ENCODE measurements around the gene C13orf46. TPM values are rescaled to one million over a fixed set of nuclear protein-coding genes. Genes with fewer than 3 reads are reported as not detected.

Gene C13orf46
- not detected in 2 replicates for total RNA-seq (2014; rRNA removed; shearing (Covaris generic))
- 0.09 and 0.21 TPM in 2 replicates for total RNA-seq (2022)
- percentile 25 among the genes with signal in this experiment for Bru-seq, nascent RNA
- BruChase-seq, experiment 1, labeled RNA remaining after a 6-hour chase, result percentile 33 among the genes with signal in this experiment
- percentile 27 among the genes with signal in this experiment for BruChase-seq, experiment 2, labeled RNA remaining after a 2-hour chase
- long read RNA-seq, result 0 reads

GRCh38 chr13:113973218-113974164 lies at the start of gene C13orf46:
Gene C13orf46, minus strand, starts transcription at chr13:113974076. Its CDS starts 79 bp downstream, at chr13:113973997.
- Histone ChIP-seq H3K4me1 (ENCODE audit: insufficient read depth, low read length, poor library complexity, severe bottlenecking) (no peaks in the 10 kb centered on the region), H3K9me2 (ENCODE audit: insufficient read depth, low read length) (no peaks in the 10 kb centered on the region), H3K4me2 (ENCODE audit: low read length) (no peak within 1 kb of the TSS), H3K27ac (ENCODE audit: low read depth, low read length, poor library complexity, severe bottlenecking) (no peak within 1 kb of the TSS), H3K79me2 (ENCODE audit: insufficient read depth, low read depth, low read length) (no peaks in the 10 kb centered on the region), H3K36me3 (ENCODE audit: insufficient read depth, low read length) (no peaks in the 10 kb centered on the region), H4K20me1 (ENCODE audit: insufficient read depth, low read length) (no peaks in the 10 kb centered on the region), H2AFZ (ENCODE audit: low read length) (no peak within 1 kb of the TSS), H3K9me3 (ENCODE audit: low read length) (no peaks in the 10 kb centered on the region), H3K4me3 (ENCODE audit: low read depth, low read length, poor library complexity, severe bottlenecking) (no peak within 1 kb of the TSS)
- BruUV-seq (replicated peaks), result no TSS peak
- CTCF ChIA-PET (ENCODE audit: unreplicated experiment), result no interaction called here
- no peak for TF ChIP-seq CTCF (conservative IDR thresholded peaks at IDR 0.05; ENCODE audit: low read length)
- TF ChIP-seq EZH2phosphoT487 (IDR thresholded peaks at IDR 0.05; ENCODE audit: borderline replicate concordance, low read depth, low read length), result no peak
- POLR2A ChIA-PET, result no interaction called here
- intact Hi-C loops (cut with micrococcal nuclease; ENCODE audit: unreplicated experiment), result no loop called here
- no peak for DNase-seq (ENCODE audit: low spot score)

GRCh38 chr13:114022876-114023275 lies 49.0 kb upstream of the C13orf46 start:
- POLR2A ChIA-PET, result no interaction called here
- no peaks in the 10 kb centered on the region for H4K20me1 ChIP-seq (ENCODE audit: insufficient read depth, low read length)

More at GRCh38 chr13:114022876-114023275, 49.0 kb upstream of the C13orf46 start:
- Histone ChIP-seq H3K9me2 (ENCODE audit: insufficient read depth, low read length) (no peaks in the 10 kb centered on the region), H3K4me1 (ENCODE audit: insufficient read depth, low read length, poor library complexity, severe bottlenecking) (peaks cover 77% of the 10 kb centered on the region), H2AFZ (ENCODE audit: low read length) (no peak overlapping the region), H3K36me3 (ENCODE audit: insufficient read depth, low read length) (peaks cover 4% of the 10 kb centered on the region; the same call in 1 of the 2 replicates), H3K9me3 (ENCODE audit: low read length) (no peaks in the 10 kb centered on the region), H3K4me2 (ENCODE audit: low read length) (peak overlapping the region; percentile 96; the same call in 1 of the 2 replicates), H3K27ac (ENCODE audit: low read depth, low read length, poor library complexity, severe bottlenecking) (no peak overlapping the region), H3K4me3 (ENCODE audit: low read depth, low read length, poor library complexity, severe bottlenecking) (no peak overlapping the region), H3K79me2 (ENCODE audit: insufficient read depth, low read depth, low read length) (no peaks in the 10 kb centered on the region)
- intact Hi-C loops (cut with micrococcal nuclease; ENCODE audit: unreplicated experiment), result loop anchor here (5.0 kb wide), 1 partner anchor 206 kb away; no protein-coding TSS in a partner anchor
- CTCF ChIA-PET (ENCODE audit: unreplicated experiment), result no interaction called here
- no peak for DNase-seq (ENCODE audit: low spot score)
- BruUV-seq (replicated peaks), result no TSS peak
- TF ChIP-seq EZH2phosphoT487 (IDR thresholded peaks at IDR 0.05; ENCODE audit: borderline replicate concordance, low read depth, low read length), result no peak
- TF ChIP-seq CTCF (conservative IDR thresholded peaks at IDR 0.05; ENCODE audit: low read length), result no peak

All from OCI-LY7 (cell line).